DND-41 (cell line): ENCODE results near the gene SETDB2.

Source experiments
- EZH2 ChIP-seq: IDR thresholded peaks from 3 replicates; pipeline ENCODE4 v1.6.1; 2012; ENCODE audit warnings: borderline replicate concordance, low read depth, mild to moderate bottlenecking, moderate library complexity, low read length, inconsistent platforms; ENCODE audit not compliant: severe bottlenecking
- TF ChIP-seq, protein P1 (sequence below): IDR thresholded peaks from 2 replicates; pipeline ENCODE4 v1.5.1; 2012; ENCODE audit warnings: borderline replicate concordance, low read length, moderate library complexity, mild to moderate bottlenecking; ENCODE audit not compliant: poor library complexity, severe bottlenecking; ENCODE audit errors: extremely low read depth

DNA sequence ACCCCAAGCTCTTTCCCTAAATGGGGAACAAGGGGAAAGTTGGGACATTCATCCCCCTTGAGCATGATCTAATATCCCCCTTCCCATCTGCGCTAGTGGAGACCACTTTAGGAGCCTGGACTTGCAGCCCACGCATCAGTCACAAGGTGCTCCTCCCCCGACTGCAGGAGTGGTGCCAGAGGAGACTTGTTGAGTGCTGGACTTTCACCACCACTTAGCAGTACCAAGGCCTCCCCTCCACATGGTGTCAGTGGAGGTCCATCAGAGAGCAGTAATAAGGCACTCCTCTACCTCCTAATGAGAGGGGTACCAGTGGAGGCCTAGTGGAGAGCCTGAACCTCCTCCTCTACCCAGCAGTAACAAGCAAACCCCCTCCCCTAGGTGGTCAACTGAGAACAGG is 22.7 kb upstream of the SETDB2 start:
- TF ChIP-seq, protein P1, sequence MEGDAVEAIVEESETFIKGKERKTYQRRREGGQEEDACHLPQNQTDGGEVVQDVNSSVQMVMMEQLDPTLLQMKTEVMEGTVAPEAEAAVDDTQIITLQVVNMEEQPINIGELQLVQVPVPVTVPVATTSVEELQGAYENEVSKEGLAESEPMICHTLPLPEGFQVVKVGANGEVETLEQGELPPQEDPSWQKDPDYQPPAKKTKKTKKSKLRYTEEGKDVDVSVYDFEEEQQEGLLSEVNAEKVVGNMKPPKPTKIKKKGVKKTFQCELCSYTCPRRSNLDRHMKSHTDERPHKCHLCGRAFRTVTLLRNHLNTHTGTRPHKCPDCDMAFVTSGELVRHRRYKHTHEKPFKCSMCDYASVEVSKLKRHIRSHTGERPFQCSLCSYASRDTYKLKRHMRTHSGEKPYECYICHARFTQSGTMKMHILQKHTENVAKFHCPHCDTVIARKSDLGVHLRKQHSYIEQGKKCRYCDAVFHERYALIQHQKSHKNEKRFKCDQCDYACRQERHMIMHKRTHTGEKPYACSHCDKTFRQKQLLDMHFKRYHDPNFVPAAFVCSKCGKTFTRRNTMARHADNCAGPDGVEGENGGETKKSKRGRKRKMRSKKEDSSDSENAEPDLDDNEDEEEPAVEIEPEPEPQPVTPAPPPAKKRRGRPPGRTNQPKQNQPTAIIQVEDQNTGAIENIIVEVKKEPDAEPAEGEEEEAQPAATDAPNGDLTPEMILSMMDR: peak; percentile 39
- no peak for TF ChIP-seq EZH2
